Measurements from ENCODE around the gene TRAPPC2.

TRAPPC2 gene

GRCh38 chrX:13666836-13667235 is 67.6 kb downstream of the TRAPPC2 start:
- DNase-seq: no peak

- no peak for DNase-seq
These were observed 70.4 kb downstream of the TRAPPC2 start for GRCh38 chrX:13664020-13664419.

- DNase-seq: no peak
These were observed 72.0 kb downstream of the TRAPPC2 start for GRCh38 chrX:13662355-13662791.
